Vagina (tissue), 2 donors: Measurements from ENCODE around the gene IFNAR2. TPM values are rescaled to one million over a fixed set of nuclear protein-coding genes. Genes with fewer than 3 reads are reported as not detected.

Source experiments
- DNase-seq, 2 donors: peaks; one replicate each; pipeline ENCODE4 v3.0.0-alpha.2; 2017; ENCODE audit errors: extremely low spot score in 2 of 2
- H3K27ac ChIP-seq: fragments of 200-600 bp; sonication (generic); one replicate; pipeline ENCODE4 v1.5.1; 2019
- H3K27me3 ChIP-seq: fragments of 200-600 bp; sonication (generic); one replicate; pipeline ENCODE4 v1.5.1; 2019
- H3K36me3 ChIP-seq, 2 donors: fragments of 200-600 bp; sonication (generic); one replicate each; pipeline ENCODE4 v1.5.1; 2017 to 2019
- H3K4me1 ChIP-seq: fragments of 200-600 bp; sonication (generic); one replicate; pipeline ENCODE4 v1.5.1; 2019
- H3K4me3 ChIP-seq, 2 donors: fragments of 200-600 bp; sonication (generic); 1 replicate in 1 of 2; 2 replicates in 1 of 2; pipeline ENCODE4 v1.5.1; 2016 to 2019
- H3K9me3 ChIP-seq: fragments of 200-600 bp; sonication (generic); one replicate; pipeline ENCODE4 v1.5.1; 2019
- POLR2A ChIP-seq, 2 donors: fragments of 450-650 bp; IDR thresholded peaks; one replicate each; pipeline ENCODE4 v1.6.1; 2017; ENCODE audit warnings: antibody characterized with exemption in 2 of 2, mild to moderate bottlenecking in 2 of 2, moderate library complexity in 2 of 2
- POLR2AphosphoS5 ChIP-seq, 2 donors: sonication (generic); formaldehyde crosslinking; IDR thresholded peaks; one replicate each; pipeline ENCODE4 v1.9.0; 2017; ENCODE audit warnings: antibody characterized with exemption in 2 of 2, mild to moderate bottlenecking in 2 of 2, low read depth in 1 of 2; ENCODE audit not compliant: insufficient read depth in 1 of 2
- intact Hi-C: fragments of 100-400 bp; cut with DNase I; formaldehyde crosslinking; loops from one replicate; pipeline ENCODE4 v1.15.1; 2023
- total RNA-seq: library from RNA; depleted of rRNA; stranded (reverse); fragments of >200 nt; gene quantifications from one replicate; pipeline ENCODE4 v1.2.3, GENCODE V29; 2016
- TF ChIP-seq, protein P1 (sequence below), 3 experiments: fragments of 450-650 bp in 2 of 3; fragments of 200-600 bp in 1 of 3; sonication (generic) in 1 of 3; IDR thresholded peaks; one replicate each; pipeline ENCODE4 v1.5.1; 2017 to 2019; ENCODE audit warnings: antibody characterized with exemption in 3 of 3, mild to moderate bottlenecking in 2 of 3, moderate library complexity in 2 of 3

The IFNAR2 gene
- total RNA-seq, 1 donor from 2014 or later = 9.3 TPM

DNA sequence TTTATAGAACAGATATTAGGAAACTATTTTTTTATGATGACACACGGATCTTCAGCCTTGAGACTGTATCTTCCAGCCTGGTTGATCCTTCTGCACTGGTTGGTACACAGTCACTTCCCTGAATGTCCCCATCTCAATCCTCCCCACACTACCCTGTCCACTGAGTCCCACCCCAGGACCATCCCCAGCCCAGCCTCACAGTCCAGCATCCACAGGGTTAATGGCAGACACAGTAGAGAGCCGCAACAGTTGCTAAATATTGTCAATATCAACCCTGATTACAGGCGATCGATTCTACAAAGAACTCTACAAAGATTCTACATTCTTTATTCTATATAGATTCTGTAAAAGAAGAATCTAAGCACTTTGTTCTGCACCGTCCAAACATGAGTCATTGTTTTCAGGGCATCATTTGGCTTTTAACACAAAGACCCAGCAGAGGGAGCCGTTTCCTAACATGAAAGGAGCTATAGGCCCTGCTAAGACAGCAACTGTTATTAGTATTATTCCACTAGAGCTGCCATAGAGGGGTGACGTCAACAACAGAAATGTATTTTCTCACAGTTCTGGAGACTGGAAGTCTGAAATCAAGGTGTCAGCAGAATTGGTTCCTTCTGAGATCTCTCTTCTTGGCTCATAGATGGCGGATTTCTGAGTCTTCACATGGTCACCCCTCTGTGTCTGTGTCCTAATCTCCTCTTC, 30.1 kb upstream of the IFNAR2 start:
- no peak overlapping the region for H3K4me3 ChIP-seq
- H3K4me1 ChIP-seq = peaks cover 7% of the 10 kb centered on the region
- no peaks in the 10 kb centered on the region for H3K36me3 ChIP-seq
- no peak for DNase-seq
- H3K27ac ChIP-seq = no peak overlapping the region
- intact Hi-C loops = loop anchor here (10.0 kb wide), 1 partner anchor 245 kb away; no protein-coding TSS in a partner anchor
- no peaks in the 10 kb centered on the region for H3K9me3 ChIP-seq
- H3K27me3 ChIP-seq = no peaks in the 10 kb centered on the region
- TF ChIP-seq POLR2A (IDR thresholded peaks at IDR 0.05) (no peak), POLR2AphosphoS5 (IDR thresholded peaks at IDR 0.05; ENCODE audit: insufficient read depth in 1 of 2, low read depth in 1 of 2) (peak in 1 of 2 donors; percentile 81)
- TF ChIP-seq, protein P1, sequence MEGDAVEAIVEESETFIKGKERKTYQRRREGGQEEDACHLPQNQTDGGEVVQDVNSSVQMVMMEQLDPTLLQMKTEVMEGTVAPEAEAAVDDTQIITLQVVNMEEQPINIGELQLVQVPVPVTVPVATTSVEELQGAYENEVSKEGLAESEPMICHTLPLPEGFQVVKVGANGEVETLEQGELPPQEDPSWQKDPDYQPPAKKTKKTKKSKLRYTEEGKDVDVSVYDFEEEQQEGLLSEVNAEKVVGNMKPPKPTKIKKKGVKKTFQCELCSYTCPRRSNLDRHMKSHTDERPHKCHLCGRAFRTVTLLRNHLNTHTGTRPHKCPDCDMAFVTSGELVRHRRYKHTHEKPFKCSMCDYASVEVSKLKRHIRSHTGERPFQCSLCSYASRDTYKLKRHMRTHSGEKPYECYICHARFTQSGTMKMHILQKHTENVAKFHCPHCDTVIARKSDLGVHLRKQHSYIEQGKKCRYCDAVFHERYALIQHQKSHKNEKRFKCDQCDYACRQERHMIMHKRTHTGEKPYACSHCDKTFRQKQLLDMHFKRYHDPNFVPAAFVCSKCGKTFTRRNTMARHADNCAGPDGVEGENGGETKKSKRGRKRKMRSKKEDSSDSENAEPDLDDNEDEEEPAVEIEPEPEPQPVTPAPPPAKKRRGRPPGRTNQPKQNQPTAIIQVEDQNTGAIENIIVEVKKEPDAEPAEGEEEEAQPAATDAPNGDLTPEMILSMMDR (IDR thresholded peaks at IDR 0.05) = peak; percentile 41 to 83 (median 54)

DNA sequence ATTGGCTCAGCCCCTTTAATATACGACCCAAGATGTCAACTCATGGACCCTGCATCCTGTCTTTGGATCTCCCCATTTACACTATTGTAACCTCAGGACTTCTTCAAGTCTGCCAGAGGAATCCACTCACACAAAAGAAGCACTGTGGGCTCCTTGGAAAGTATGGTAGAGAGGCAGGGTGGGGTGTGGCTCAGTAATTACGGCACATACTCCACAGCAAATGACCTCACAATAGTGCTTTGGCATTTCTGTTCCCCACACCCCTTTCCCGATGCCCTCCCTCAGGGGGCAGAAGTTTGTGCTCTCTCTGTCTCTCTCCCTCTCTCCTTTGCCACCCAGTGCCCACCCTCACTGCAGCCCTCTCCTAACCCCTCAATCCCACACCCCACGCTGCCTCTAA, 27.8 kb upstream of the IFNAR2 start:
- TF ChIP-seq POLR2AphosphoS5 (IDR thresholded peaks at IDR 0.05; ENCODE audit: insufficient read depth in 1 of 2, low read depth in 1 of 2) = no peak
- TF ChIP-seq POLR2A (IDR thresholded peaks at IDR 0.05) = no peak
- TF ChIP-seq, protein P1 (IDR thresholded peaks at IDR 0.05) = no peak
- Histone ChIP-seq H3K9me3 (no peaks in the 10 kb centered on the region), H3K36me3 (no peaks in the 10 kb centered on the region), H3K27me3 (no peaks in the 10 kb centered on the region), H3K27ac (no peak overlapping the region), H3K4me3 (no peak overlapping the region), H3K4me1 (peaks cover 7% of the 10 kb centered on the region)
- intact Hi-C loops = loop anchor here (10.0 kb wide), 1 partner anchor 243 kb away; no protein-coding TSS in a partner anchor
- no peak for DNase-seq

DNA sequence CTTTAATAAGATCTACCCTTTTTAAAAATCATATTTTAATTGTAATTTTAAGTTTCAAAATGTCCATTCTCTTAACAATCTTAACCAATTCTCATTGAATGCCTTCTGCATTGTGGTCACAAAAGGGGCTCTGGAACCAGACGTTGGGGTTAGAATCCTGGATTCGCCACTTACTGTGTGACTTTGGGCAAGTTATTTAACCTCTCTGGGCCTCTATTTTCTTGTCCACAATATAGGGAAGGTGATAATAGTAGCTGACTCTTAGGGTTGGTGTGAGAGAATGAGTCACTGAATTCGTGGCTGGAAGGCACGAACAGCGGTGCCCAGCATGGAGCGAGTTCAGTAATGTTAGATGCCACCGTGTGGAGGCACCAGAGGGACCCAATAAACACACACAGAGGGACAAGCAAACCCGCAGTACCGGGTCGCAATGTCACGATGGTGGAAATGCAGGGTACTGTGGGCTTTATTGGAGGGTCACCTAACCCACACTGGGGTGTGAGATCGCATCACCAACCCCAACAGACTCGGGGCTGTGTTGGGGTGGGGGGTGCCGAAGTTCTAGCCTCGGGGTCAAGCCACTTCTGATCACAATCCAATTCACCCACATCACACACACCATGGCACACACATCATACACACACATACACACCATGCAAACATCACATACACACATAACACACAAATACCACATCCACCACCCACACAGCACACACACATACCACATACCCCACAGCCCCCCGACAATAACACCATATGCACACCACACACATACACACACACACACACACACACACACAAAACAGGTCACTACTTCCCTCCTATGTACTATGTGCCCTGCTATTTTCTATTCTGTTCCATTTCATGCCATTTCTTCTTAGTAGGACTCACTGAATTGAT, 27.0 kb upstream of the IFNAR2 start:
- Histone ChIP-seq H3K4me1 (peaks cover 7% of the 10 kb centered on the region), H3K27ac (no peak overlapping the region), H3K36me3 (no peaks in the 10 kb centered on the region), H3K9me3 (no peaks in the 10 kb centered on the region), H3K4me3 (no peak overlapping the region), H3K27me3 (no peaks in the 10 kb centered on the region)
- intact Hi-C loops = loop anchor here (10.0 kb wide), 1 partner anchor 242 kb away; no protein-coding TSS in a partner anchor
- DNase-seq = no peak
- TF ChIP-seq POLR2A (IDR thresholded peaks at IDR 0.05) (no peak), POLR2AphosphoS5 (IDR thresholded peaks at IDR 0.05; ENCODE audit: insufficient read depth in 1 of 2, low read depth in 1 of 2) (no peak)
- TF ChIP-seq, protein P1 (IDR thresholded peaks at IDR 0.05) = no peak

DNA sequence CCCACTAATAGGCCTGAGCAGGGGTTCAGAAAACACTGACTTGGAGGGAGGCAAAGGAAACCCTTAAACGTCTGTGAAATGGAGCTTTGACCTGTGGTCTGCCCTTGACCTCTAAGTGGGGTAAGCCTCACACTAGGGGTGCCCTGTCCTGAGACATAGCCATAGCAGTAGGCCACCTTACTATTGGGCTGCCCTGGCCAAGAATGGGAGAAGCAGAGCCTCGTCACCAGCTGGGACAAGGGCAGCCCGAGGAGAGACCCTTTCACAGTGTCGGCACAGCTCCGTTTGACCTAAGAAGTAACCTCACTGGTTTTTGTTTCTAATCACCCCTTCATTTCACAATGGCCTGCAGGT, 26.4 kb upstream of the IFNAR2 start:
- no peak overlapping the region for H3K27ac ChIP-seq

More for the DNA sequence above, 26.4 kb upstream of the IFNAR2 start:
- Histone ChIP-seq H3K27me3 (no peaks in the 10 kb centered on the region), H3K36me3 (no peaks in the 10 kb centered on the region), H3K4me3 (no peak overlapping the region), H3K4me1 (peaks cover 7% of the 10 kb centered on the region), H3K9me3 (no peaks in the 10 kb centered on the region)
- intact Hi-C loops = loop anchor here (10.0 kb wide), 1 partner anchor 241 kb away; no protein-coding TSS in a partner anchor
- TF ChIP-seq, protein P1 (IDR thresholded peaks at IDR 0.05) = no peak
- TF ChIP-seq POLR2AphosphoS5 (IDR thresholded peaks at IDR 0.05; ENCODE audit: insufficient read depth in 1 of 2, low read depth in 1 of 2) (no peak), POLR2A (IDR thresholded peaks at IDR 0.05) (no peak)
- no peak for DNase-seq
